ENCODE data around the gene ACVR1B. TPM values are rescaled to one million over a fixed set of nuclear protein-coding genes. Genes with fewer than 3 reads are reported as not detected.
A peak's percentile ranks its signal among the peaks of the same experiment; 100 is the strongest.

The ACVR1B gene
- total RNA-seq, 1 donor from 2014 or later, result 8.5 TPM

DNA sequence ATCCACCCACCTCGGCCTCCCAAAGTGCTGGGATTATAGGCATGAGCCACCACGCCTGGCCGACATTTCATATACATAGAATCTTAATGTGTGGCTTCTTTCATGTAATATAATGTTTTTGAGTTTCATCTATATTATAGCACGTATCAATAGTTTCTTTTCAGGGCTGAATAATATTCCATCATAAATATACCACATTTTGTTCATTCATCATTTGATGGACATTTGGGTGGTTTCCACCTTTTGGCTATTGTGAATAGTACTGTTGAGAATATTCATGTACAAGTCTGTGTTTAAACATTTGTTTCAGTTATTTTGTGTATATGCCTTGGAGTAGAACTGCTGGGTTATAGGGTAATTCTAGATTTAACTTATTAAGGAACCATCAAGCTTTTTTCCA, 12.0 kb downstream of the ACVR1B start:
- Histone ChIP-seq H3K9me3 (replicated peaks) (no peaks in the 10 kb centered on the region), H3K4me1 (peaks cover 27% of the 10 kb centered on the region), H3K27me3 (ENCODE audit: low read depth) (no peaks in the 10 kb centered on the region), H3K4me3 (no peak overlapping the region), H3K27ac (replicated peaks) (no peak overlapping the region), H3K36me3 (peaks cover 21% of the 10 kb centered on the region)
- DNase-seq, result no peak
- intact Hi-C loops (cut with micrococcal nuclease), result no loop called here
- TF ChIP-seq, protein P1, sequence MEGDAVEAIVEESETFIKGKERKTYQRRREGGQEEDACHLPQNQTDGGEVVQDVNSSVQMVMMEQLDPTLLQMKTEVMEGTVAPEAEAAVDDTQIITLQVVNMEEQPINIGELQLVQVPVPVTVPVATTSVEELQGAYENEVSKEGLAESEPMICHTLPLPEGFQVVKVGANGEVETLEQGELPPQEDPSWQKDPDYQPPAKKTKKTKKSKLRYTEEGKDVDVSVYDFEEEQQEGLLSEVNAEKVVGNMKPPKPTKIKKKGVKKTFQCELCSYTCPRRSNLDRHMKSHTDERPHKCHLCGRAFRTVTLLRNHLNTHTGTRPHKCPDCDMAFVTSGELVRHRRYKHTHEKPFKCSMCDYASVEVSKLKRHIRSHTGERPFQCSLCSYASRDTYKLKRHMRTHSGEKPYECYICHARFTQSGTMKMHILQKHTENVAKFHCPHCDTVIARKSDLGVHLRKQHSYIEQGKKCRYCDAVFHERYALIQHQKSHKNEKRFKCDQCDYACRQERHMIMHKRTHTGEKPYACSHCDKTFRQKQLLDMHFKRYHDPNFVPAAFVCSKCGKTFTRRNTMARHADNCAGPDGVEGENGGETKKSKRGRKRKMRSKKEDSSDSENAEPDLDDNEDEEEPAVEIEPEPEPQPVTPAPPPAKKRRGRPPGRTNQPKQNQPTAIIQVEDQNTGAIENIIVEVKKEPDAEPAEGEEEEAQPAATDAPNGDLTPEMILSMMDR (IDR thresholded peaks at IDR 0.05; ENCODE audit: borderline replicate concordance), result no peak

DNA sequence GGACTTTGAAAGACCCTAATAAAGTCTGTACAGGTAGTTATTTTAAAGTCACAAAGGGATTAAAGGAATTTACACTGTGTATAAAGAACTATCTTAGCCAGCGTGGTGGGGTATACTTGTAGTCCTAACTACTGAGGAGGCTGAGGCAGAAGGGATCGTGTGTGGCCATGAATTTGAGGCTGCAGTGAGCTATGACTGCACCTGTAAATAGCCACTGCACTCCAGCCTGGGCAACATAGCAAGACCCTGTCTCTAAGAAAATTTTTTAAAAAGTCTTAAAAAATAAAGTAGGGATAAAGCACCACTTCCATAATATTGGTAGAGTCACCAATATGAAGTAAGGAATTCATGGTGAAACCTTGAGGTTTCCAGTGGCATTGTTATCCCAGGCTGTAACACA, 18.1 kb downstream of the ACVR1B start:
- Histone ChIP-seq H3K27ac (replicated peaks) (no peak overlapping the region), H3K4me1 (peaks cover 40% of the 10 kb centered on the region), H3K36me3 (peaks cover 7% of the 10 kb centered on the region), H3K27me3 (ENCODE audit: low read depth) (no peaks in the 10 kb centered on the region), H3K9me3 (replicated peaks) (no peaks in the 10 kb centered on the region), H3K4me3 (no peak overlapping the region)
- intact Hi-C loops (cut with micrococcal nuclease), result no loop called here
- no peak for DNase-seq
- TF ChIP-seq, protein P1 (IDR thresholded peaks at IDR 0.05; ENCODE audit: borderline replicate concordance), result no peak

DNA sequence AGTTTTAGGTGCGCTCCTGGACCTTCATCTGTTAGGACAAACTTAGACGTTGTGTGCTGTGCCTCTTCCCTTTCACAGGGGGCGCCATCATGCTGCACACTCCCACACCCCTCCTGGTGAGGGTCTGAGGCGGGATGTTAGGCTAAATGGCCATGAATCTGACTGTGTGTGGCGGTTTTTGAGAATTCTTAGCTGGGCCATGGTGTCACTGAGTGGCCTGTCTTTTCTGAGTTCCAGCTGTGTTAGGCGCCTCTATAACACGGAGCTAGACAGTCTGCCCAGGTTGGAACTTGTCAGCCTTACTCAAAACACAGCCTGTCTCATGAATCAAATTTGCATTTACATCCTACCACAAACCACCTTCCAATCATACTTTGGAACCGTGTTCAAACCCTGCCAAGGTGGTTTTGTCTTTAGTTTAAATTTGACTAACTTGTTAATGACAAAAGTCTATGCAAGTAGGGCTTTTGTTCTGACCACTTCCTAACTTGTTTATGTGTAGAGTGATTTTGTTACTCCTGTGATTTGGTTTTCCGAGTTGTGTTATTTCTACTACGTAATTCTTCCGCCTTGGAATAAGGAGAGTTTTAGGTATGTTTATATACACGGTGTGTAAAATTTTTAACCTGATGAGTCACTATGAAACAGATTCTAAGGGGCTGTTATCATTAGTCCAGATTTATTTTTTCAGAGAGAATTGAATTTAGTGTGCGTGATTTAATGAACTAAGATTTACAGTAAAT, 19.6 kb downstream of the ACVR1B start:
- Histone ChIP-seq H3K27ac (replicated peaks) (no peak overlapping the region), H3K4me3 (no peak overlapping the region), H3K36me3 (peaks cover 16% of the 10 kb centered on the region), H3K4me1 (peaks cover 48% of the 10 kb centered on the region), H3K9me3 (replicated peaks) (no peaks in the 10 kb centered on the region), H3K27me3 (ENCODE audit: low read depth) (no peaks in the 10 kb centered on the region)
- DNase-seq, result no peak
- TF ChIP-seq, protein P1 (IDR thresholded peaks at IDR 0.05; ENCODE audit: borderline replicate concordance), result peak; percentile 37
- intact Hi-C loops (cut with micrococcal nuclease), result no loop called here

DNA sequence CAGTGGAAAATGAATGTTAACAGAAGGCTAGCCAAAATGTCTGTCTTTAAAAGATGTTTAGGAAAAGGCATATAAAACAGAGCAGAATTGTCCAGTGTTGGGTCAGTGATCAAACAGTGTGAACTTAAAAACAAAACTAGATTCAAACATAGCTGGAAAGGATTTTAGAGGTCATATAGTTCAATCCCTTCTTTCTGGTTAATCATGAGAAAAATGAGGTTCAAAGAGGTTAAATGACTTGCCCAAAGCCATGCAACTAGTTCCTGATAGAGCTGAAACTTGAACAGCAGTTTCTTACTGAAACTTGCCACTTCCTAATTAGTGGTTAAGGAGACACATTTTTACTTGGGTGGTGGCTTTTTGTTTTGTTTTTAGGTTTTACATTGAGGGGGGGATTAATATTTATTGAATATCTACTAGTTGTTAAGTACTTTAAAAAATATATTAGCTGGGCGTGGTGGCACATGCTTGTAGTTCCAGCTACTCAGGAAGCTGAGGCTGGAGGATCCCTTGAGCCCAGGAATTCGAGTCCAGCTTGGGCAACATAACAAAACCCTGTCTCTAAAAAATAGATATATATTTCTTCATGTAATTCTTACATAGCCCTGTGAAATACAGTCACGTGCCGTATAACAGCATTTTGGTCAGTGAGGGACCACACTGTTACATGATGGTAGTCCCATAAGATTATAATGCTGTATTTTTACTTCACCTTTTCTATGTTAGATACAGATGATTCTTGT, 20.4 kb downstream of the ACVR1B start:
- intact Hi-C loops (cut with micrococcal nuclease), result no loop called here
- no peaks in the 10 kb centered on the region for H3K27me3 ChIP-seq (ENCODE audit: low read depth)
- H3K27ac ChIP-seq (replicated peaks), result no peak overlapping the region
- H3K4me3 ChIP-seq, result no peak overlapping the region
- H3K4me1 ChIP-seq, result peaks cover 53% of the 10 kb centered on the region
- DNase-seq, result no peak
- peaks cover 18% of the 10 kb centered on the region for H3K36me3 ChIP-seq
- TF ChIP-seq, protein P1 (IDR thresholded peaks at IDR 0.05; ENCODE audit: borderline replicate concordance), result no peak
- no peaks in the 10 kb centered on the region for H3K9me3 ChIP-seq (replicated peaks)

GRCh38 chr12:51972422-51972812, 20.9 kb downstream of the ACVR1B start:
- Histone ChIP-seq H3K4me1 (peaks cover 55% of the 10 kb centered on the region), H3K27me3 (ENCODE audit: low read depth) (no peaks in the 10 kb centered on the region), H3K9me3 (replicated peaks) (no peaks in the 10 kb centered on the region), H3K36me3 (peaks cover 23% of the 10 kb centered on the region), H3K4me3 (no peak overlapping the region), H3K27ac (replicated peaks) (no peak overlapping the region)
- TF ChIP-seq, protein P1 (IDR thresholded peaks at IDR 0.05; ENCODE audit: borderline replicate concordance), result no peak
- DNase-seq, result no peak
- intact Hi-C loops (cut with micrococcal nuclease), result no loop called here

Measured in left ventricle myocardium inferior (tissue), 1 donor.